GM10248 (cell line): ENCODE data around the gene ZNF337.
"Not testable (repeated sequence)": the region's sequence is repeated elsewhere in the genome, so short reads cannot be mapped to it uniquely, and the experiment has no call there.

Source experiments
- CTCF ChIA-PET: fragments of 300-600 bp; sonication (Branson Sonifier 250); formaldehyde crosslinking; extraction: SDS; loops from one replicate; lab custom pipeline; 2021; ENCODE audit warnings: antibody characterized with exemption; lab: Yijun Ruan, JAX
- POLR2A ChIA-PET: fragments of 350-650 bp; sonication (Branson Sonifier 250); formaldehyde crosslinking; extraction: SDS; loops from one replicate; lab custom pipeline; 2020; ENCODE audit warnings: antibody characterized with exemption; lab: Yijun Ruan, JAX
- DNase-seq: peaks from one replicate; pipeline ENCODE4 v3.0.0; 2012; ENCODE audit errors: extremely low spot score
- CTCF ChIP-seq: IDR thresholded peaks from 2 replicates; pipeline ENCODE4 v1.5.1; 2012; ENCODE audit warnings: mild to moderate bottlenecking, low read depth; ENCODE audit errors: extremely low read depth, missing control alignments, control extremely low read depth

Gene ZNF337

GRCh38 chr20:25659999-25660398 is 36.7 kb downstream of the ZNF337 start:
- no peak for TF ChIP-seq CTCF
- CTCF ChIA-PET, result no interaction called here
- POLR2A ChIA-PET, result no interaction called here
- DNase-seq, result no peak

GRCh38 chr20:25654487-25654886 is 42.2 kb downstream of the ZNF337 start:
- CTCF ChIA-PET, result no interaction called here
- TF ChIP-seq CTCF, result no peak
- no peak for DNase-seq
- POLR2A ChIA-PET, result no interaction called here

GRCh38 chr20:25652866-25653265 is 43.8 kb downstream of the ZNF337 start:
- DNase-seq, POLR2A ChIA-PET: not testable (repeated sequence)
- CTCF ChIA-PET, result interaction anchor here (0.7 kb wide), 1 partner anchor 34 kb away, joined by 3 read pairs; no protein-coding TSS in a partner anchor

DNA sequence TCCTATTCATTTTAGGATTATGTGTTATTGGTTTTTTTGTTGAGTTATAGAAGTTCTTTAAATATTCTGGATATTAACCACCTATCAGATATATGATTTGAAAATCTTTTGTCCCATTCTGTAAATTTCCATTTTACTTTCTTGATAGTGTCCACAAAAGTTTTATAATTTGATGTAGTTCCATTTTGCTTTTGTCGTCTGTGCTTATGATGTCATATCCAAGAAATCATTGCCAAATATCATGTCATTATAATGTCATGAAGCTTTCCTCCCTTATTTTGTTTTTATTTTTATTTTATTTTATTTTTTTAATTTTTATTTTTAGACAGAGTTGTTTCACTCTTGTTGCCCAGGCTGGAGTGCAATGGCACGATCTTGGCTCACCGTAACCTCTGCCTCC is 51.8 kb downstream of the ZNF337 start:
- no peak for DNase-seq
- CTCF ChIA-PET, result interaction anchor here (1.6 kb wide), 1 partner anchor 10 kb away, joined by 5 read pairs; no protein-coding TSS in a partner anchor
- POLR2A ChIA-PET, result no interaction called here
- no peak for TF ChIP-seq CTCF

DNA sequence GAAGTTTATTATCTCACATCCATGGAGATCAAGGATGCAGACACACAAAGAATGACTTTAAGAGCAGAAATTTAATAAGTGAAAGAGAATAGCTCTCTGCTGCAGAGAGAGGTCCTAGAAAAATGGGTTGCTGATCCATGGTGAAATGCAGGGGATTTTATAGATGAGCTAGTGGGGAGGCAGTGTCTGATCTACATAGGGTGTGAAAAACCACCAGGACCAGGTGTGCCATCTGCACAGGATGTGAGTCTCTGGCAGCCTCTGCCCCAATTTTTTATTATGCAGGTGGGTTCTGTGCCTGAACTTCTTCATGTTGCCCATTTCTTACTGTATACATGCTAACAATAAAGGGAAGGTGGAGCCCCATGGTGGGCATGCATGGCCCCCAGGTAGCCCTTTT is 52.9 kb downstream of the ZNF337 start:
- CTCF ChIA-PET, result interaction anchor here (1.2 to 1.6 kb wide), 2 partner anchors 9 to 33 kb away, joined by 3 to 5 read pairs; no protein-coding TSS in a partner anchor
- DNase-seq, result no peak
- TF ChIP-seq CTCF, result no peak
- POLR2A ChIA-PET, result no interaction called here

GRCh38 chr20:25637247-25637646 is 59.4 kb downstream of the ZNF337 start:
- POLR2A ChIA-PET, result no interaction called here
- CTCF ChIA-PET, result no interaction called here
- no peak for TF ChIP-seq CTCF
- no peak for DNase-seq

GRCh38 chr20:25632940-25633790 is 63.5 kb downstream of the ZNF337 start:
- DNase-seq, result no peak
- POLR2A ChIA-PET, result interaction anchor here (0.6 kb wide), 1 partner anchor 15 kb away, joined by 3 read pairs; no protein-coding TSS in a partner anchor
- CTCF ChIA-PET, result no interaction called here

DNA sequence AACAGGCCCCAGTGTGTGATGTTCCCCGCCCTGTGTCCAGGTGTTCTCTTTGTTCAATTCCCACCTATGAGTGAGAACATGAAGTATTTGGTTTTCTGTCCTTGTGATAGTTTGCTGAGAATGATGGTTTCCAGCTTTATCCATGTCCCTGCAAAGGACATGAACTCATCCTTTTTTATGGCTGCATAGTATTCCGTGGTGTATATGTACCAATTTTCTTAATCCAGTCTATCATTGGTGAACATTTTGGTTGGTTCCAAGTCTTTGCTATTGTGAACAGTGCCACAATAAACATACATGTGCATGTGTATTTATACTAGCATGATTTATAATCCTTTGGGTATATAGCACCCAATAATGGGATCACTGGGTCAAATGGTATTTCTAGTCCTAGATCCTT is 66.0 kb downstream of the ZNF337 start:
- DNase-seq, CTCF ChIA-PET, POLR2A ChIA-PET: not testable (repeated sequence)

More at GRCh38 chr20:25632940-25633790, 63.5 kb downstream of the ZNF337 start:
- TF ChIP-seq CTCF, result no peak
